ENCODE measurements around the gene ANO4.

ANO4 gene

DNA sequence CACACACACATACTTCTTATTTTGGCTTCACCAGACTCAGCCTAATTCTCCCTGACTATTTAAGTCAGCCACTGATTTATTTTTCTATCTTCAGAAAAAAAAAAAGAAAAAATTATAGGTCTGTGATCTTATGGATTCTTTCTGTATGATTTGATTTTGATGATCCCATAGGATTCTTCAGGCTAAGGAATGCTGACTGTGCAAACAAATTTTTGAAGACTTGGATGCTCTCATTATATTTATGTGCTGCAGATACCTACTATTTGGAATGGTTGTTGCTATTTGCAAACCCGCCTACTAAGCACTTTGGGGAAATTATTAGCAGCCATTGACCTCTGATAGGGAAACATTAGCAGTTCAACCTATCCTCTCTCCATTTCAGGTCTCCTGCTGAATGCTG lies 4.0 kb upstream of the ANO4 start:
- CTCF ChIA-PET, result no interaction called here
- TF ChIP-seq ZNF560 (tag by site-specific recombination; IDR thresholded peaks at IDR 0.05; ENCODE audit: borderline replicate concordance), result no peak
- no peak for TF ChIP-seq ZNF777 (tag by site-specific recombination; IDR thresholded peaks at IDR 0.05; ENCODE audit: borderline replicate concordance)
- TF ChIP-seq ZBTB49 (tag by site-specific recombination; IDR thresholded peaks at IDR 0.05; ENCODE audit: low read depth), result no peak
- TF ChIP-seq ZBTB44 (tag by site-specific recombination; IDR thresholded peaks at IDR 0.05), result no peak
- no peak for TF ChIP-seq ZFP37 (tag by site-specific recombination; IDR thresholded peaks at IDR 0.05)
- TF ChIP-seq, protein P1, sequence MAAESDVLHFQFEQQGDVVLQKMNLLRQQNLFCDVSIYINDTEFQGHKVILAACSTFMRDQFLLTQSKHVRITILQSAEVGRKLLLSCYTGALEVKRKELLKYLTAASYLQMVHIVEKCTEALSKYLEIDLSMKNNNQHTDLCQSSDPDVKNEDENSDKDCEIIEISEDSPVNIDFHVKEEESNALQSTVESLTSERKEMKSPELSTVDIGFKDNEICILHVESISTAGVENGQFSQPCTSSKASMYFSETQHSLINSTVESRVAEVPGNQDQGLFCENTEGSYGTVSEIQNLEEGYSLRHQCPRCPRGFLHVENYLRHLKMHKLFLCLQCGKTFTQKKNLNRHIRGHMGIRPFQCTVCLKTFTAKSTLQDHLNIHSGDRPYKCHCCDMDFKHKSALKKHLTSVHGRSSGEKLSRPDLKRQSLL (tag by site-specific recombination; IDR thresholded peaks at IDR 0.05), result no peak
- no peak for TF ChIP-seq ZNF433 (tag by site-specific recombination; IDR thresholded peaks at IDR 0.05; ENCODE audit: low read depth)
- no peak for TF ChIP-seq ZNF529 (tag by site-specific recombination; IDR thresholded peaks at IDR 0.05; ENCODE audit: insufficient replicate concordance)
- TF ChIP-seq ZNF701 (tag by site-specific recombination; IDR thresholded peaks at IDR 0.05), result no peak
- TF ChIP-seq ZNF155 (tag by site-specific recombination; IDR thresholded peaks at IDR 0.05), result no peak
- no peak for TF ChIP-seq ZNF658 (tag by site-specific recombination; IDR thresholded peaks at IDR 0.05)
- TF ChIP-seq ZNF639 (tag by site-specific recombination; IDR thresholded peaks at IDR 0.05), result no peak
- no peak for TF ChIP-seq KLF16 (tag by site-specific recombination; IDR thresholded peaks at IDR 0.05)
- TF ChIP-seq ZNF26 (tag by site-specific recombination; IDR thresholded peaks at IDR 0.05), result no peak
- no peak for TF ChIP-seq ZNF776 (tag by site-specific recombination; IDR thresholded peaks at IDR 0.05; ENCODE audit: borderline replicate concordance)
- TF ChIP-seq ZNF530 (tag by site-specific recombination; IDR thresholded peaks at IDR 0.05; ENCODE audit: low read depth), result no peak
- no peak for TF ChIP-seq ZNF626 (tag by site-specific recombination; IDR thresholded peaks at IDR 0.05)
- TF ChIP-seq KLF17 (tag by site-specific recombination; IDR thresholded peaks at IDR 0.05), result no peak
- TF ChIP-seq SCRT2 (tag by site-specific recombination; IDR thresholded peaks at IDR 0.05), result no peak
- TF ChIP-seq ZNF837 (tag by site-specific recombination; IDR thresholded peaks at IDR 0.05), result no peak
- H3K27ac ChIP-seq (ENCODE audit: extremely low read depth, low read depth, low read length), result no peak overlapping the region
- H3K4me1 ChIP-seq (ENCODE audit: control insufficient read depth, insufficient read depth, low read length), result no peaks in the 10 kb centered on the region
- POLR2A ChIA-PET, result no interaction called here
- no peaks in the 10 kb centered on the region for H3K9me3 ChIP-seq (ENCODE audit: control insufficient read depth, insufficient read depth, low read depth, low read length)
- no peaks in the 10 kb centered on the region for H3K36me3 ChIP-seq (ENCODE audit: control insufficient read depth in 2 of 2, insufficient read depth in 1 of 2, low read length in 2 of 2)
- no peak overlapping the region for H3K4me3 ChIP-seq (ENCODE audit: low read depth, low read length)

Measured in HEK293 (cell line).